Fibroblast of gingiva (primary cell): ENCODE results near the gene TARS2.

Source experiments
- DNase-seq: peaks from one replicate; pipeline ENCODE4 v3.0.0-alpha.2; 2011; ENCODE audit warnings: low read depth

TARS2 gene

GRCh38 chr1:150537732-150538684 lies 50.8 kb downstream of the TARS2 start:
- DNase-seq = no peak

GRCh38 chr1:150543500-150544143 lies 56.4 kb downstream of the TARS2 start:
- DNase-seq = peak; percentile 71

DNA sequence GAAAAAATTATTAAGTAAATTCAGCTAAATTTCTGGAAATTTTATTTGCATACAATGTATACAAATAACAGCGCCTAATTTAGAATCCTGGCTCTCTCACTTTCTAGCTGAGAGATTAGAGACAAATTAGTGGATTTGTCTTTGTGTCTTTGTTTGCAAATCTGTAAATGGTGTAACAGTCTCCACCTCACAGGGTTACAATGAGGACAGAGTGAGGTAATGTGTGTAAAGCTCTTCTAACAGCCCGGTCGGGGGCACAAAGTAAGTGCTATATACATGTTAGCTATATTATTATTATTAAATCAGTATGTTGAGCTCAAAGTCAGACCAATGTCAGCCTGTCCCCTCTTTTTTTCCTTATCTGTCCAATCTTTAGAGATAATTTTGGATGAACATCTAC lies 57.0 kb downstream of the TARS2 start:
- no peak for DNase-seq

DNA sequence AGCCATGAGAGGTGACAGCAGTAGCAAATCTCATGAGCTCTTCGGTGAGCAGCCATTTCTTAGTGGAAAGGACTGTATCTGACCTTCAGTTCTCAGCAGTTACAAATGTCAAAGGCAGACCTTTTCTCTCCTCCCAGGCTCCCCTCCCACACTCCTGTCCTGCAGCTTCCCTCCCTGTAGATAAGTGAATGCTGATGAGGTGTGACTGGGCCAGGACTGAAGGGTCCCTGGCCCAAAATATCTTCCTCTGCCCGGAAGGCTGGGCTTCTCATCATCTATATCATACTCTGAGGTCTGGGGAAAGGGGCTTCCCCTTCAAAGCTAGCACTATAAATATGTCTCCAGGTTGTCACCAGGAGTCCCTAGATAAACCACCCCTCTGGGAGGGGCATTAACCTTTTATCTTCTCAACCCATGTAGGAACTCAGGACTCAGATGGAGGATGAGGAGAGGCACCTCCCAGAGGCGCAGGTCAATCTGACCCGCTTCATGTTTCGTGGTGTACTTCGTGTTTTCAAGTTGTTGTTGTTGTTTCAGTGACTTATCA lies 58.3 kb downstream of the TARS2 start:
- no peak for DNase-seq

DNA sequence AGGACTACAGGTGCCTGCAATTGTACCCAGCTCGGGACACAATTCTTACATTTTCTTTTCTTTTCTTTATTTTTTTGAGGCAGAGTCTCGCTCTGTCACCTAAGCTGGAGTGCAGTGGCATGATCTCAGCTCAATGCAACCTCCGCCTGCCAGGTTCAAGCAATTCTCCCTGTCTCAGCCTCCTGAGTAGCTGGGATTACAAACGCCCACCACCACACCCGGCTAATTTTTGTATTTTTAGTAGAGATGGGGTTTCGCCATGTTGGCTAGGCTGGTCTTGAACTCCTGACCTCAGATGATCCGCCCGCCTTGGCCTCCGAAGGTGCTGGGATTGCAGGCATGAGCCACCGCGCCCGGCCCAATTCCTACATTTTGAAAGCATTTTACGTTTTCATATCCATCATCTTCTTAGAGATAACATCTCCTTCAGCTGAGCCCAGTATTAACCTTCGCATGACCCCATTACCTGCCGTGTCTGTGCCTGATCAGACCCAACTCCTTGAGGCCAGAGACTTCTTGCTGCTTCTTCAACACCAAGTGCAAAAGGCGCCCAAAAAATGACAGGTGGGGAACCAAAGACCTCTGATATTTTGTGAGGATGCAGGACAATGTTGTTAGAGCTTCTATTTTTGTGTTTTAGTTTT lies 59.2 kb downstream of the TARS2 start:
- DNase-seq = no peak

GRCh38 chr1:150548324-150548631 lies 61.1 kb downstream of the TARS2 start:
- no peak for DNase-seq

DNA sequence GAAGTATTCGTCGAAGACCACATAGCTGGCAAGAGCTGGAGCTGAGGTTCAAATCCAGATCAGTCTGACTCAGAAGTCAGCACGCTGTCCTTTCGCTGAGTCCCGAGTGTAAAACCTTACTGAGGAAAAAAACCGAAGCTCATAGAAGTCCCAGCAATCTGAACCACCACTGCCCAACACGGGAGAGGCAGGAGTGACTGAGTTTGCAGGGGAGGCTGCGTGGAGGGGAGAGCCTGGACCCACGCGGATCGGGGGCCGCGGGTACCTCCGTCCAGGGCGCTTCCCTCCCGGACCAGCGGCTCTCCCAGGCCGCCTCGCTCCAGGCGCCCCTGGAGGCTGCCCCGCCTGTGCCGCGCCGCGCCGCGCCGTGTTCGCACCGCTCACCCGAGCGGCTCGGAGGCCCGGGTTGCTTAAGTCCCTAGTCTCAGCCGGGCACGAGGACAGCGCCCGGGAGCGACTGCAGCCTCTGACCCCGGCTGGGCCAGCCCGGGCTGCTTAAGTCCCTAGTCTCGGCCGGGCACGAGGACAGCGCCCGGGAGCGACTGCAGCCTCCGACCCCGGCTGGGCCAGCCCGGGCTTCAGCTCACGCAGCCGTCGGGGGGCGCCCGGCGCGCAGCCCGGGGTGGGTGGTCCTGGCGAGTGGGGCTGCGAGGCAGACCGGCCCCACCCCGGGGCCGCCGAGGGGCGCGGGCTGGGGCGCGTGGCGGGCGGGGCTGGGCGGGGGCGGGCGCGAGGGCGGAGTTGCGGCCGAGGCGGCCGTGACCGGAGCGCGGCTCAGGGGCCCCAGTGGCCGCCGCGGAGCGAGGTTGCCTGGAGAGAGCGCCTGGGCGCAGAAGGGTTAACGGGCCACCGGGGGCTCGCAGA lies 61.6 kb downstream of the TARS2 start, which contains the start of gene ADAMTSL4:
Gene ADAMTSL4 (plus strand): TSS at position 777 of the 864 bp plus-strand sequence. CDS start 2,881 bp downstream, outside the sequence.
- DNase-seq = peak; percentile 88

GRCh38 chr1:150549496-150550221 lies 62.4 kb downstream of the TARS2 start:
- DNase-seq = no peak

DNA sequence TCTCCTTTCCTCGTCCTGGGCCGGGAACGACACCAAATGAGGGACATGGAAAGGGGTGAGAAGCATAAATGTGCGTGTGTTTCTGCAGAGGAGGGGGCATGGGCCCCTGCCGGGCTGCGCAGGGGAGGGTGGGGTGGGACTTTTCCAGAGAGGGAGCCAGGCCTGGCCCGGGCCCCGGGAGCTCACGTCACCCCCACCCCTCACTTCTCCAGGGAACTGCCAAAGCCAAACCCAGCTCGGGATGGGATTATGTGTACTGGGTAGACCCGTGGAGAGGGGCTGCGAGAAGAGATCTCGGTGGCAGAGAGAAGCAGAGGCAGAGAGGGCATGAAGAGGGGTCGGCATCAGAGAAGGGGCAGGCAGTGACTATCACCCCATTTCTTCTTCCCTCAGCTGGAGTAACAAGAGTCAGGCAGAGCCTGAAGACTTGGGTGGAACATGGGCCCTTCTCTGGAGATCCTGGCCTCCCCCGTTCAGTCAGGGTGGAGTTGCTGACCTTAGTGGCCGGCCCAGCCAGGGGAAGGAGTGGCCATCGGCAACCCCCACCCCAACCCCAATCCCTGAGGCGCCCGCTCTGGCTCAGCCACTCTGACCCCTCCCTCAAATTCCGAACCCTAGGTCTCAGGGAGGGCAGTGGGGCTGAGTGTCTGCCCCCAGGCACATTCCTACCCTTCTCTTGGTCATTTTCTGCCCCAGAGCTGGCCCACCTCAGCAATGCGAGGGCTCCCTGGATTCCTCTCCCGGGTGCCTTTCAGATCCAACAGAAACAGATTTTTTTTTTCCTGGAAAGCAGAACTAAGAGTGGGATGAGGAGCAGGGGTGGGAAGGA lies 63.2 kb downstream of the TARS2 start:
- no peak for DNase-seq

- peak; percentile 56 for DNase-seq
These were observed 64.0 kb downstream of the TARS2 start for GRCh38 chr1:150551051-150551783.

DNA sequence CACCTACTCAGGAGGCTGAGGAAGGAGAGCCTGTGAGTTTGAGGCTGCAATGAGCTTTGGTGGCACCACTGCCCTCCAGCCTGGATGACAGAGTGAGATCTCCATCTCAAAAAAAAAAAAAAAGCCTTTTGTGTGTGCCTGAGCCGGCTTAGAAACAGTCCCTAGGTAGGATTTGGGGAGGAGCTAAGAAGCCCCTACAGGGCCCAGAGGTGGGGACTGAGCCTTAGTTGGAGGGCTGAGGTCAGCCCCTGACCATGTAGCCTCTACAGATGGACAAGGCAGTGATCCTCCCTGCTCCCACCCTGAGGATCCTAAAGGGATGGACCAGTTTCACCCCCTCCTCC lies 64.5 kb downstream of the TARS2 start:
- DNase-seq = no peak

DNA sequence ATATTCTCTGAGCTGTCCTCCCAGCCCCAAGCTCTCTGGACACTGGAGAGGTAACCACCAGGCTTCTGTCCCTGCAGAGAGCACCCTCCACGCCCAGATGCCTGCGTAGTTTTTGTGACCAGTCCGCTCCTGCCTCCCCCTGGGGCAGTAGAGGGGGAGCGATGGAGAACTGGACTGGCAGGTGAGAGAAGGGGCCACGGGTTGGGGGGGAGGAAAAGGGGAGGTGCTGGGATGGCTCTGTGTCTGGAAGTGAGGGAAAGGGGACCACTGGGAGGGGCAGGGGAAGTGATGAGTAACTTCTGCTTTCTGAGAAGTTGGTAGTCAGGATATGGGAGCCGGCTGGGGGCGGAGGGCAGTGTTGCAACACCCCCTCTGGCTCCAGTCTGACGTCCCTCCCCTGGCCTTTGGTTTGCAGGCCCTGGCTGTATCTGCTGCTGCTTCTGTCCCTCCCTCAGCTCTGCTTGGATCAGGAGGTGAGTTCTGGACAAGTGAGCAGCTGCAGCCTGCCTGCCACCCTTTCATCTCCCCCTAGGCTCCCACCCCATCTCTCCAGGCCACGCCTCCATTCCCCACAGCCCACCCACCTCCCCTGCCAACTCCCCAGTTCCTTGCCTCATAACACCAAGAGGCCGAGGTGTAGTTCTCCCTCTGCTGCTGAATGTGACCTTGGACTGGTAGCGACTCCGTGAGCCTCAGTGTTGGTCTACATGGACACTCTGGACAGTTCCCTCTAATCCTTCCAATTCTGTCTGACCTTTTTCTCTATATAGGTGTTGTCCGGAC lies 65.1 kb downstream of the TARS2 start:
- DNase-seq = peak; percentile 95

GRCh38 chr1:150552911-150553289 lies 65.7 kb downstream of the TARS2 start:
- DNase-seq = no peak

DNA sequence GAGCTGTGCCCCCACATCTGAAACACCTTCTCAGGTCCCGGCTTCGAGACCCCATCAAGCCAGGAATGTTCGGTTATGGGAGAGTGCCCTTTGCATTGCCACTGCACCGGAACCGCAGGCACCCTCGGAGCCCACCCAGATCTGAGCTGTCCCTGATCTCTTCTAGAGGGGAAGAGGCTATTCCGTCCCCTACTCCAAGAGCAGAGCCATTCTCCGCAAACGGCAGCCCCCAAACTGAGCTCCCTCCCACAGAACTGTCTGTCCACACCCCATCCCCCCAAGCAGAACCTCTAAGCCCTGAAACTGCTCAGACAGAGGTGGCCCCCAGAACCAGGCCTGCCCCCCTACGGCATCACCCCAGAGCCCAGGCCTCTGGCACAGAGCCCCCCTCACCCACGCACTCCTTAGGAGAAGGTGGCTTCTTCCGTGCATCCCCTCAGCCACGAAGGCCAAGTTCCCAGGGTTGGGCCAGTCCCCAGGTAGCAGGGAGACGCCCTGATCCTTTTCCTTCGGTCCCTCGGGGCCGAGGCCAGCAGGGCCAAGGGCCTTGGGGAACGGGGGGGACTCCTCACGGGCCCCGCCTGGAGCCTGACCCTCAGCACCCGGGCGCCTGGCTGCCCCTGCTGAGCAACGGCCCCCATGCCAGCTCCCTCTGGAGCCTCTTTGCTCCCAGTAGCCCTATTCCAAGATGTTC lies 66.3 kb downstream of the TARS2 start:
- DNase-seq = no peak

DNA sequence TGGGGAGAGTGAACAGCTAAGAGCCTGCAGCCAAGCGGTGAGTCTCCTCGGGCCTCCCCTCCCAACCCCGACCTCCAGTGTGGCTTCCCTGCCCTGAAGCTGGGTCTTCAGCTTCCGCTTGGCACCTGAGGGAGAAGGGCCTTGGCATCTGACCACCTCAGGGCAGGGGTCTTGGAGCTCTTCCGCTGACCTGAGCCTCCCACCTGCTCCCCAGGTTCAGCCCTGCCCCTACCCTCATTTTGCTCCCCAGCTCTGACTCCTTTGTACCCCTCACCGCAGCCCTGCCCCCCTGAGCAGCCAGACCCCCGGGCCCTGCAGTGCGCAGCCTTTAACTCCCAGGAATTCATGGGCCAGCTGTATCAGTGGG lies 66.8 kb downstream of the TARS2 start:
- DNase-seq = no peak

DNA sequence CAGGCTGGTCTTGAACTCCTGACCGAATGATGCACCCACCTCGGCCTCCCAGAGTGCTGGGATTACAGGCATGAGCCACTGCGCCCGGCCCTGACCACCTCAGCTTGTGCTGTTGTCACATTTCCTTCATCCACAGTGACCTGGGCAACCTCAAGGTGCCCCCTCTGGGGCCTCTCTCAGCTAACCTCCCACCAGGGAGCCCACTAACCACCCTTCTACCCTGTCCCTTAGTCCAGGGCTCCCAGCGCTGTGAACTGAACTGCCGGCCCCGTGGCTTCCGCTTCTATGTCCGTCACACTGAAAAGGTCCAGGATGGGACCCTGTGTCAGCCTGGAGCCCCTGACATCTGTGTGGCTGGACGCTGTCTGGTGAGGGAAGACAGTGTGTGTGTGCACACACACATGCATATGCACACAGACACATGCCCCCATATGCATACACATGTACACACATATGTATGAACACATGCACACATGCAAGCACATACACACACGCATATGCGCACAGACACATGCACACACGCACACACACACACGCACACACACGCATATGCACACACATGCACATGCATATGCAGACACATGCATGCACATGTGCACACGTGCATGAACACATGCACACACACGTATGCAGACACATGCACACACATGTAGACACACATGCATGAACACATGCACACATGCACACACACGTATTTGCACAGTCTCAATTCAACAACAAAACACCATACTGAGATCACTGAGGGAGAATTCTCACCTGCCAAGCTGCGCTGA lies 68.2 kb downstream of the TARS2 start:
- DNase-seq = no peak
